IMR-90 (cell line): Measurements from ENCODE around the gene BPIFA3. TPM values are rescaled to one million over a fixed set of nuclear protein-coding genes. Genes with fewer than 3 reads are reported as not detected.

Experiments used
- ATAC-seq: fragments of 200-7000 bp; cut with Tn5 transposase; 2 replicates; pipeline ENCODE4 v1.9.1; 2020; ENCODE audit warnings: low read depth, mild to moderate bottlenecking, moderate library complexity
- BruUV-seq: library from RNA; stranded (reverse); fragments of 400-500 nt; replicated peaks from 2 replicates; lab custom pipeline; 2021; lab: Mats Ljungman, UMichigan
- CTCF ChIA-PET: fragments of 300-600 bp; formaldehyde crosslinking; extraction: SDS; loops from one replicate; lab custom pipeline; 2021; ENCODE audit warnings: antibody characterized with exemption; lab: Yijun Ruan, JAX
- POLR2A ChIA-PET: fragments of 300-600 bp; sonication (Branson Sonifier 250); formaldehyde crosslinking; loops from one replicate; lab custom pipeline; 2022; ENCODE audit warnings: antibody characterized with exemption; ENCODE audit not compliant: unreplicated experiment; lab: Charles Lee
- DNase-seq: peaks from one replicate; pipeline ENCODE4 v3.0.0; 2013
- H2AFZ ChIP-seq: replicated peaks from 2 replicates; pipeline ENCODE3; 2013; ENCODE audit warnings: low read length, mild to moderate bottlenecking; ENCODE audit not compliant: poor library complexity
- H2AK5ac ChIP-seq: 2 replicates; pipeline ENCODE4 v1.6.1; 2013; ENCODE audit warnings: low read depth, low read length, inconsistent platforms
- H2AK9ac ChIP-seq: replicated peaks from 2 replicates; pipeline ENCODE3; 2013; ENCODE audit warnings: mild to moderate bottlenecking, low read depth, low read length, moderate library complexity; ENCODE audit not compliant: poor library complexity
- H2BK120ac ChIP-seq: 2 replicates; pipeline ENCODE4 v1.6.1; 2013; ENCODE audit warnings: low read depth, low read length, inconsistent platforms
- H2BK15ac ChIP-seq: 3 replicates; pipeline ENCODE4 v1.6.1; 2013; ENCODE audit warnings: low read depth, low read length, inconsistent platforms
- H2BK20ac ChIP-seq: 2 replicates; pipeline ENCODE4 v1.6.1; 2013; ENCODE audit warnings: low read depth, mild to moderate bottlenecking, inconsistent platforms, low read length, moderate library complexity
- H2BK5ac ChIP-seq: 2 replicates; pipeline ENCODE4 v1.6.1; 2013; ENCODE audit warnings: mild to moderate bottlenecking, low read depth, low read length, inconsistent platforms; ENCODE audit not compliant: poor library complexity, severe bottlenecking
- H3K14ac ChIP-seq: replicated peaks from 2 replicates; pipeline ENCODE4 v1.6.1; 2013; ENCODE audit warnings: low read depth, low read length, inconsistent platforms
- H3K18ac ChIP-seq: 2 replicates; pipeline ENCODE4 v1.6.1; 2013; ENCODE audit warnings: low read depth, low read length, control low read depth
- H3K23ac ChIP-seq: 2 replicates; pipeline ENCODE4 v1.6.1; 2013; ENCODE audit warnings: low read depth, low read length, inconsistent platforms
- H3K27ac ChIP-seq: 2 replicates; pipeline ENCODE4 v1.5.1; 2013; ENCODE audit warnings: mild to moderate bottlenecking, control low read depth, low read length; ENCODE audit not compliant: insufficient read depth
- H3K27me3 ChIP-seq: 2 replicates; pipeline ENCODE4 v1.6.1; 2013; ENCODE audit warnings: low read length; ENCODE audit not compliant: control insufficient read depth, insufficient read depth
- H3K36me3 ChIP-seq: 2 replicates; pipeline ENCODE4 v1.6.1; 2013; ENCODE audit warnings: low read length, mixed read lengths; ENCODE audit not compliant: control insufficient read depth, insufficient read depth
- H3K4ac ChIP-seq: 2 replicates; pipeline ENCODE4 v1.6.1; 2013; ENCODE audit warnings: low read depth, low read length, inconsistent platforms
- H3K4me1 ChIP-seq: 2 replicates; pipeline ENCODE4 v1.6.1; 2013; ENCODE audit warnings: low read length, mixed read lengths; ENCODE audit not compliant: control insufficient read depth, insufficient read depth
- H3K4me2 ChIP-seq: 2 replicates; pipeline ENCODE4 v1.6.1; 2013; ENCODE audit warnings: low read depth, mild to moderate bottlenecking, control low read depth, low read length, moderate library complexity
- H3K4me3 ChIP-seq: 2 replicates; pipeline ENCODE4 v1.5.1; 2013; ENCODE audit warnings: low read depth, mild to moderate bottlenecking, control low read depth, low read length, moderate library complexity; ENCODE audit not compliant: insufficient read depth
- H3K56ac ChIP-seq: 2 replicates; pipeline ENCODE4 v1.6.1; 2013; ENCODE audit warnings: low read length, inconsistent platforms; ENCODE audit not compliant: insufficient read depth; ENCODE audit errors: extremely low read depth
- H3K79me1 ChIP-seq, 2 experiments: 2 replicates each; pipeline ENCODE4 v1.6.1; 2013; ENCODE audit warnings: low read length in 2 of 2, inconsistent platforms in 1 of 2, low read depth in 1 of 2
- H3K9ac ChIP-seq: 2 replicates; pipeline ENCODE4 v1.6.1; 2013; ENCODE audit warnings: low read depth, low read length, control low read depth
- H3K9me1 ChIP-seq: 2 replicates; pipeline ENCODE4 v1.6.1; 2013; ENCODE audit warnings: low read length, inconsistent platforms; ENCODE audit not compliant: insufficient read depth
- H3K9me3 ChIP-seq: 2 replicates; pipeline ENCODE4 v1.6.1; 2013; ENCODE audit warnings: low read length; ENCODE audit not compliant: control insufficient read depth, insufficient read depth
- H4K20me1 ChIP-seq: 2 replicates; pipeline ENCODE4 v1.6.1; 2013; ENCODE audit warnings: low read length, inconsistent platforms; ENCODE audit not compliant: insufficient read depth
- H4K5ac ChIP-seq: 2 replicates; pipeline ENCODE4 v1.6.1; 2013; ENCODE audit warnings: mild to moderate bottlenecking, low read depth, low read length, control low read depth
- H4K8ac ChIP-seq, 2 experiments: 2 replicates each; pipeline ENCODE4 v1.6.1; 2013; ENCODE audit warnings: low read depth in 2 of 2, low read length in 2 of 2, control low read depth in 1 of 2, inconsistent platforms in 1 of 2
- H4K91ac ChIP-seq: 2 replicates; pipeline ENCODE4 v1.6.1; 2013; ENCODE audit warnings: low read depth, low read length, inconsistent platforms; ENCODE audit not compliant: insufficient read depth
- BHLHE40 ChIP-seq: fragments of 150-350 bp; IDR thresholded peaks from 2 replicates; pipeline ENCODE4 v1.6.1; 2016; ENCODE audit warnings: mild to moderate bottlenecking, low read depth, low read length
- CEBPB ChIP-seq: IDR thresholded peaks from 2 replicates; pipeline ENCODE4 v1.6.1; 2012; ENCODE audit warnings: low read depth, low read length, improper control_type of control experiment
- CHD1 ChIP-seq: IDR thresholded peaks from 2 replicates; pipeline ENCODE4 v1.6.1; 2012; ENCODE audit warnings: low read depth, low read length, improper control_type of control experiment
- FOS ChIP-seq: fragments of 150-350 bp; IDR thresholded peaks from 2 replicates; pipeline ENCODE4 v1.6.1; 2016; ENCODE audit warnings: low read depth, low read length
- MAFK ChIP-seq: IDR thresholded peaks from 2 replicates; pipeline ENCODE4 v1.6.1; 2012; ENCODE audit warnings: low read depth, low read length, improper control_type of control experiment
- MAZ ChIP-seq: IDR thresholded peaks from 2 replicates; pipeline ENCODE4 v1.6.1; 2012; ENCODE audit warnings: low read depth, mild to moderate bottlenecking, low read length, improper control_type of control experiment, moderate library complexity, borderline replicate concordance
- MXI1 ChIP-seq: IDR thresholded peaks from 2 replicates; pipeline ENCODE4 v1.6.1; 2012; ENCODE audit warnings: low read depth, mild to moderate bottlenecking, low read length, moderate library complexity, borderline replicate concordance
- NFE2L2 ChIP-seq: fragments of 150-350 bp; IDR thresholded peaks from 2 replicates; pipeline ENCODE4 v1.6.1; 2016; ENCODE audit warnings: low read depth, mild to moderate bottlenecking, low read length
- POLR2A ChIP-seq: IDR thresholded peaks from 2 replicates; pipeline ENCODE4 v1.6.1; 2012; ENCODE audit warnings: mild to moderate bottlenecking, low read depth, low read length
- RAD21 ChIP-seq: IDR thresholded peaks from 2 replicates; pipeline ENCODE4 v1.6.1; 2012; ENCODE audit warnings: low read length, improper control_type of control experiment
- RCOR1 ChIP-seq: IDR thresholded peaks from 2 replicates; pipeline ENCODE4 v1.6.1; 2012; ENCODE audit warnings: mild to moderate bottlenecking, low read length, improper control_type of control experiment; ENCODE audit not compliant: insufficient replicate concordance
- RFX5 ChIP-seq: IDR thresholded peaks from 2 replicates; pipeline ENCODE4 v1.8.0; 2012; ENCODE audit warnings: low read depth, mild to moderate bottlenecking, low read length, moderate library complexity
- SMC3 ChIP-seq: fragments of 150-350 bp; IDR thresholded peaks from 2 replicates; pipeline ENCODE4 v1.6.1; 2016; ENCODE audit warnings: low read depth, mild to moderate bottlenecking, antibody characterized with exemption, low read length, moderate library complexity
- WGBS, 2 experiments: methylation state at CpG; one replicate each; pipeline versions ENCODE4 v1.1.5 to v1.1.7; 2013; ENCODE audit warnings: missing lambda C conversion rate in 2 of 2; ENCODE audit not compliant: insufficient read length in 1 of 2; ENCODE audit errors: extremely low coverage in 2 of 2; 5-methylcytosine and 5-hydroxymethylcytosine counted together
- dilution Hi-C: fragments of 300-500 bp; cut with HindIII; formaldehyde crosslinking; loops from one replicate; pipeline ENCODE4 v1.14.3; 2018; ENCODE audit warnings: low sequenced_read_pairs; ENCODE audit not compliant: unreplicated experiment
- in situ Hi-C: fragments of 300-500 bp; cut with MboI; formaldehyde crosslinking; loops from 3 replicates; pipeline ENCODE4 v1.14.3; 2019; ENCODE audit warnings: low sequenced_read_pairs, inconsistent platforms, mixed read lengths
- intact Hi-C: fragments of 100-400 bp; cut with micrococcal nuclease; formaldehyde crosslinking; loops from 2 replicates; pipeline ENCODE4 v1.10.0; 2022
- polyA plus RNA-seq, 3 experiments: library from polyadenylated mRNA; depleted of rRNA; stranded (reverse); fragments of >200 nt; gene quantifications; 2 replicates each; pipeline ENCODE4 v1.2.3, GENCODE V29; 2012; ENCODE audit warnings: low replicate concordance in 1 of 3
- total RNA-seq: library from RNA; depleted of rRNA; stranded (reverse); fragments of >200 nt; gene quantifications from 2 replicates; pipeline ENCODE4 v1.2.3, GENCODE V29; 2012
- TF ChIP-seq, protein P1 (sequence below): fragments of 150-350 bp; IDR thresholded peaks from 2 replicates; pipeline ENCODE4 v1.6.1; 2016; ENCODE audit warnings: low read depth, mild to moderate bottlenecking, low read length, moderate library complexity, borderline replicate concordance
- TF ChIP-seq, protein P2 (sequence below): fragments of 150-350 bp; IDR thresholded peaks from 2 replicates; pipeline ENCODE4 v1.6.1; 2017; ENCODE audit warnings: mild to moderate bottlenecking, antibody characterized with exemption, low read length, low read depth
- TF ChIP-seq, protein P3 (sequence below): conservative IDR thresholded peaks from 2 replicates; pipeline ENCODE4 v1.5.1; 2012; ENCODE audit warnings: mild to moderate bottlenecking, low read depth, low read length, improper control_type of control experiment

Gene BPIFA3
- total and polyA plus RNA-seq, 2 of the 4 experiments (the other 2 are of a cell fraction), result not detected

DNA sequence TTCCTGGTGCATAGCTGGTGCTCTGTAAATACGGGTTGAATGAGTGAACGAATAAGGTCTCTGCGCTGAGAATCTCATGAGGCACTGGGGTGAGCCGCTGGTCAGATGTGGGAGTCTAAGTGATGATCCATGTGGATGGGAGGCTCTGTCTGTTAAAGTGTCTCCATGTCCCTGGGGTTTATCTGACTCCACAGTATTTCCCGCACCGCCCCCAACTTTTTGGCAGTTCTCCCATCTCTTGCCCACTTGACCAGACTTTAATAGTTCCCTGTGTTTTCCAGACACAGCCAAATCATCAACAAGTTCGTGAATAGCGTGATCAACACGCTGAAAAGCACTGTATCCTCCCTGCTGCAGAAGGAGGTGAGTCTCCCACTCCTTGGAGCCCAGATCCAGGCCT is 39.3 kb upstream of the BPIFA3 start:
- no peaks in the 10 kb centered on the region; the same call in 1 of the 2 replicates for H3K27me3 ChIP-seq
- H3K79me1 ChIP-seq, result no peaks in the 10 kb centered on the region
- H3K4me1 ChIP-seq, result no peaks in the 10 kb centered on the region
- in situ Hi-C loops (no loop called here), intact Hi-C loops (no loop called here), dilution Hi-C loops (no loop called here)
- no peaks in the 10 kb centered on the region for H3K9me3 ChIP-seq
- no peak overlapping the region for H4K8ac ChIP-seq
- no peak overlapping the region for H3K14ac ChIP-seq
- no peak overlapping the region for H3K23ac ChIP-seq
- no peaks in the 10 kb centered on the region for H4K20me1 ChIP-seq
- no peak overlapping the region for H3K4me2 ChIP-seq
- ATAC-seq (no peak), DNase-seq (no peak)
- no peak overlapping the region for H3K4ac ChIP-seq
- no peak overlapping the region for H4K91ac ChIP-seq
- H3K9ac ChIP-seq, result no peak overlapping the region
- ChIA-PET CTCF (no interaction called here), POLR2A (no interaction called here)
- no peaks in the 10 kb centered on the region for H3K36me3 ChIP-seq
- no peak overlapping the region for H2BK120ac ChIP-seq
- no peak overlapping the region for H2BK5ac ChIP-seq
- TF ChIP-seq NFE2L2, result no peak
- TF ChIP-seq, protein P1, sequence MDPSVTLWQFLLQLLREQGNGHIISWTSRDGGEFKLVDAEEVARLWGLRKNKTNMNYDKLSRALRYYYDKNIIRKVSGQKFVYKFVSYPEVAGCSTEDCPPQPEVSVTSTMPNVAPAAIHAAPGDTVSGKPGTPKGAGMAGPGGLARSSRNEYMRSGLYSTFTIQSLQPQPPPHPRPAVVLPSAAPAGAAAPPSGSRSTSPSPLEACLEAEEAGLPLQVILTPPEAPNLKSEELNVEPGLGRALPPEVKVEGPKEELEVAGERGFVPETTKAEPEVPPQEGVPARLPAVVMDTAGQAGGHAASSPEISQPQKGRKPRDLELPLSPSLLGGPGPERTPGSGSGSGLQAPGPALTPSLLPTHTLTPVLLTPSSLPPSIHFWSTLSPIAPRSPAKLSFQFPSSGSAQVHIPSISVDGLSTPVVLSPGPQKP, result no peak
- TF ChIP-seq, protein P2, sequence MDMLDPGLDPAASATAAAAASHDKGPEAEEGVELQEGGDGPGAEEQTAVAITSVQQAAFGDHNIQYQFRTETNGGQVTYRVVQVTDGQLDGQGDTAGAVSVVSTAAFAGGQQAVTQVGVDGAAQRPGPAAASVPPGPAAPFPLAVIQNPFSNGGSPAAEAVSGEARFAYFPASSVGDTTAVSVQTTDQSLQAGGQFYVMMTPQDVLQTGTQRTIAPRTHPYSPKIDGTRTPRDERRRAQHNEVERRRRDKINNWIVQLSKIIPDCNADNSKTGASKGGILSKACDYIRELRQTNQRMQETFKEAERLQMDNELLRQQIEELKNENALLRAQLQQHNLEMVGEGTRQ, result no peak
- no peak for TF ChIP-seq RAD21
- no peak for TF ChIP-seq BHLHE40
- TF ChIP-seq SMC3, result no peak
- TF ChIP-seq, protein P3, sequence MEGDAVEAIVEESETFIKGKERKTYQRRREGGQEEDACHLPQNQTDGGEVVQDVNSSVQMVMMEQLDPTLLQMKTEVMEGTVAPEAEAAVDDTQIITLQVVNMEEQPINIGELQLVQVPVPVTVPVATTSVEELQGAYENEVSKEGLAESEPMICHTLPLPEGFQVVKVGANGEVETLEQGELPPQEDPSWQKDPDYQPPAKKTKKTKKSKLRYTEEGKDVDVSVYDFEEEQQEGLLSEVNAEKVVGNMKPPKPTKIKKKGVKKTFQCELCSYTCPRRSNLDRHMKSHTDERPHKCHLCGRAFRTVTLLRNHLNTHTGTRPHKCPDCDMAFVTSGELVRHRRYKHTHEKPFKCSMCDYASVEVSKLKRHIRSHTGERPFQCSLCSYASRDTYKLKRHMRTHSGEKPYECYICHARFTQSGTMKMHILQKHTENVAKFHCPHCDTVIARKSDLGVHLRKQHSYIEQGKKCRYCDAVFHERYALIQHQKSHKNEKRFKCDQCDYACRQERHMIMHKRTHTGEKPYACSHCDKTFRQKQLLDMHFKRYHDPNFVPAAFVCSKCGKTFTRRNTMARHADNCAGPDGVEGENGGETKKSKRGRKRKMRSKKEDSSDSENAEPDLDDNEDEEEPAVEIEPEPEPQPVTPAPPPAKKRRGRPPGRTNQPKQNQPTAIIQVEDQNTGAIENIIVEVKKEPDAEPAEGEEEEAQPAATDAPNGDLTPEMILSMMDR, result no peak
- TF ChIP-seq CHD1, result no peak
- TF ChIP-seq MXI1, result no peak
- no peak for TF ChIP-seq CEBPB
- TF ChIP-seq POLR2A, result no peak
- TF ChIP-seq MAFK, result no peak
- no peak for TF ChIP-seq MAZ
- TF ChIP-seq FOS, result no peak
- no peak for TF ChIP-seq RCOR1
- TF ChIP-seq RFX5, result no peak
- H2AFZ ChIP-seq, result no peak overlapping the region
- no TSS peak for BruUV-seq
- no peak overlapping the region for H3K4me3 ChIP-seq
- no peak overlapping the region for H2BK15ac ChIP-seq
- H3K27ac ChIP-seq, result no peak overlapping the region
- no peak overlapping the region for H3K18ac ChIP-seq
- no peak overlapping the region for H3K56ac ChIP-seq
- no peak overlapping the region for H2AK9ac ChIP-seq
- 100% methylated on average over 2 of the region's 9 CpGs; no CpG with 5 or more reads in 1 of the 2 experiments for WGBS, 2 experiments
- H2BK20ac ChIP-seq, result no peak overlapping the region
- no peak overlapping the region for H2AK5ac ChIP-seq
- H4K5ac ChIP-seq, result no peak overlapping the region
- no peaks in the 10 kb centered on the region for H3K9me1 ChIP-seq
